ENCODE data around the gene UBE2E2.

Gene UBE2E2

GRCh38 chr3:23198801-23199200, 4.3 kb upstream of the UBE2E2 start:
- DNase-seq: no peak

DNA sequence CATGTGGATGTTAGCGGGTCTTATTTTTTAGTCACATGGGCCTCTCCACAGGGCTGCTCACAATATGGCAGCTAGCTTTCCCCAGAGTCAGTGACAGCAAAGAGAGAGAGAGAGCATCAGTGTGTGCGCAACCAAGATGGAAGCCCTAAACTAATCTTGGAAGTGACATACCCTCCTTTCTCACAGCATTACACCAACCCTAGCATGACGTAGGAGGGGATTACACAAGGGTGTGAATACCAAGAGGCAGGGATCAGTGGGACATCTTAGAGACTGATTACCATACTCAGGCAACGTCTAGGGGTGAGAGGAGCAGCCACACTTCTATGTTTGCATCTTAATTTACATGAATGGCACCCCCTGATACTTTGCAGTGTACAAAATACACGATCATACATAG, 3.5 kb upstream of the UBE2E2 start:
- DNase-seq: no peak

GRCh38 chr3:23201154-23201838, 1.8 kb upstream of the UBE2E2 start:
- DNase-seq: no peak

GRCh38 chr3:23202203-23202920, 765 bp upstream of the UBE2E2 start:
- DNase-seq: no peak

- no peak for DNase-seq
Measured at GRCh38 chr3:23203708-23204330, 692 bp downstream of the UBE2E2 start.

DNA sequence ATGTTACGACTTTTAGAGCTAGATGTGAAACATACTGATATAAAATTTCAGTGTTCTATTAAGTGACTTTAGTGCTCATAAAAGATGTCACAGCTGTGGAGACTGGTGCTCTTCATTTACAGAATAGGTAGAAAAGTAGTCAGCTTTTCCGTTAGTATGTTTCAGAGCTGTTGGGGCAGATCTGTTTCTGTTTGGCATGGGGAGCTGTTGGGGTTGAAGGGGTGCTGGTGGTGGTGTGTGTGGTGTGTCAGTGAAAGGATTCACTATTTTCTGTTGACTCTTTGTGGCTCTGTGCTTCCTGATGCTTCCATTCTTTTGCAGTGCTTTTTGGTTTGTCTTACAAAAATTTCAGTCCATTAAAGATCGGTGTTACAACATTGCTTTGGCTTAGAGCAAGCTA, 3.2 kb downstream of the UBE2E2 start:
- no peak for DNase-seq

- no peak for DNase-seq
Measured at GRCh38 chr3:23209103-23209502, 6.0 kb downstream of the UBE2E2 start.

GRCh38 chr3:23209747-23210487, 6.8 kb downstream of the UBE2E2 start:
- DNase-seq: no peak

GRCh38 chr3:23213813-23214212, 10.7 kb downstream of the UBE2E2 start:
- DNase-seq: no peak

GRCh38 chr3:23217872-23218554, 14.9 kb downstream of the UBE2E2 start:
- DNase-seq: no peak

DNA sequence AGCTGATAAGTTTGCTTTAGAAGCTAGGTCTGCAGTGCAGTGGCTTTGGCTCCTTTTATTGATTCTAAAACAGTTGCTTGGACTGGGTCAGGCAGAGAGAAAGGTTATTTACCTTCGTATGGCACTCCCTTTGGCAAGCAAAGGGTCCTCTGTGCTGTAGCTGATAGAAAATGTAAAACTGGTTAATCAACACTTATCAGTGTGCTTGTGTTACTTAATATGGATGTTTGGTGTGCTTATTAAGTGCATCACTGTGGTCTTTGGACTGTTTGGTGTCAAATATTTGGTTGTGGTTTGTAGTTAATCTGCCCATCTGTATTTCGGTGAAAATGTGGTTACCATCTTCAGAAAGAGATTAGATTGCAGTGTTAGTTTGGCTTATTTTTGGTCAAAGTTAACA, 16.0 kb downstream of the UBE2E2 start:
- no peak for DNase-seq

DNA sequence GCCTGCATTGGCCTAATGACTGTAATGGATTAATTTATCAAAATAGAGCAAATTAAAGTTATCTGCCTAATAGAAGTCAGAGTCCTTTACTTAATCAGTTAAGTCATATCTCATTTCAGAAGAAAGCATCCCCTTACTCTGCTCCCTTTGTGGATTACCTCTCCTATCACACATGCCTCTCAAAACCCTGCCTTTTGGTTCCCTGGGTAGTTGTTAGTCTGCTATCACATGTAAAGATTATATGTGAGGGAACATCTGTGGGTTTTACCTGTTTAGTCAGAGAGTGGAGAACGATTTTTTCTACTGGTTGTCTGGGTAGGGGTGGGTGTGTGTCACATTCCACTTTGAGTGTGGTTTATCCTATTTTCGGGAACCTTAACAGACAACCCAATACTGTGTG, 16.4 kb downstream of the UBE2E2 start:
- no peak for DNase-seq

DNA sequence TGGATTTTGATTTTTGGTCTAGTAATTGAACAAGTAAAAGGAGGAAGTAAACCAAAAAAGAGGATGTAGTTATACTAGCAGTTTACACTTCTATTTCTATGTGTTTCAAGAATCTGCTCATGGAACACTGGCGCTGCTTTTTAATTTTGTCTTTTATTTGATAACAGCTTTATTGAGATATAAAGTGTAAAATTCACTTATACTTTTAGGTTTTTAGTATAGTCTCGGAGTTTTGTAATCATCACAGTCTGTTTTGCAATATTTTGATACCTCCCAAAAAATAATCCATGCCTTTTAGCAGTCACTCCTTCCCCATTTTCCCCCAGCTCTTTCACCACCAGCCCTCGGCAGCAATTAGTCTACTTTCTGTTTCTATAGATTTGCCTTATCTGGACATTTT, 18.0 kb downstream of the UBE2E2 start:
- no peak for DNase-seq

- no peak for DNase-seq
Measured at GRCh38 chr3:23232016-23232415, 28.9 kb downstream of the UBE2E2 start.

DNA sequence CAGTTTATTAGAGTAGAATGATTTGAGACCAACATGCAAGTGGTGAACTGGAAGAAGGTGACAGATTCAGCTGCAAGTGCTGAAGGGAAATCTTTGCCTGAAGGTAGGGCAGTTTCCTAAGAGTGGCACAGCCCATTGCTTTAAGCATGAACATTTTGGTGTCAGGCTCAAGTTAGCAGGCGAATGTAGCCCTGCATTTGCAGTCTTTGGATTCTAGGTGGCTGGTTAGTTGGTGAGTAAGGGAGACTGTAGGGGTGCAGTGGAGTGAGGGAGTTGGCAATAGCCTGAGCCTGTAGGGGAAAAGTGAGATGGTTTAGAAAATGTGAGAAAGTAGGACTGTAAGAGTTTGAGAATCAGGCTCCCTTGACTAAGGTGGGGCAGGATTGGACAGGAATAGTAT, 29.7 kb downstream of the UBE2E2 start:
- DNase-seq: no peak

GRCh38 chr3:23235264-23235663, 32.1 kb downstream of the UBE2E2 start:
- DNase-seq: no peak

DNA sequence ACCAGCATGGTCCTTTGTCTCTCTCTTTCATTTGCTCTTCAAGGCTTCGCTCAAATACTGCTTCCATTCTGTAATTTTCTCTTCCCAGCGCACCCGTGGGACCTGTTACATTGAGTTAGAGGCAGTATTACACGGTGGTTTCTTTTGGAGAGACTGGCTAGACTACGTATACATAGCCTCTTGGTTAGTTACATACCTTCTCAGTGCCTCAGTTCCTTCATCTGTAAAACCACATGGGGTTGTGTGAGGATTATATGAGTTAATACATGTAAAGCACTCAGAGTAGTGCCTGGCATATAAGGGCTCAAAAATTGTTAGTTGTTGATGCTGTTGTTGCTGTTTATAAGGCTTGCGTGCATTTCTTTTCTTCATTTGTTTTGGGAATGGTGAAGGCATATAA, 33.8 kb downstream of the UBE2E2 start:
- no peak for DNase-seq

- DNase-seq: no peak
Measured at GRCh38 chr3:23238156-23238555, 35.0 kb downstream of the UBE2E2 start.

GRCh38 chr3:23238578-23238977, 35.5 kb downstream of the UBE2E2 start:
- no peak for DNase-seq

GRCh38 chr3:23239211-23240068, 36.3 kb downstream of the UBE2E2 start:
- no peak for DNase-seq

DNA sequence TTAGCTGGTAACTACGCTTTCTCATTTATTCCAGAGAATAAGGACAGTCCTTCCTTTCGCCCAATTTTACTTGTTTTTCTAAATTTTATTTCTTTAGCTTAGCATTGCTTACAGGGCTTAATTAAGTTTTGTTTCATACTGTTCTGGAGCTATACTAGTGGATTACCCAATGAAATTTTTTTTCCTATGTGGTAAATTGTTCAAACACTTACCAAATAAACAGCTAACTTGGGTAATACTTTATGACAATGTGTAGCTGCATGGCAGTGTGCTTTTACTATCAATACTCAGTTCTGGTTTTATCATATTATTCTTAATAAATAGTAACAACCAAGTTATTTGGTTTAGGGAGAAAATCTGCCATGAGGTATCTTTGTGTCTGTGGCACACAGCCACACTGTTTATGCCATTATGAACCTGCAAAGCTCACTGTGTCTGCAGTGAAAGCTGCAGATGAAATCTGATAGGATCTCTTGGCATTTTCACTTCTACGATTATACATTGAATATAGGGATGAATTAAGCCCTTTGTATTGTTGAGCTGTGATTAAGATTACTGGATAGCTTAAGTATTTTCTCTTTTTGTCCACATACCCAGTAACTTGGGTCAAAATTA, 37.2 kb downstream of the UBE2E2 start:
- no peak for DNase-seq

GRCh38 chr3:23241256-23241655, 38.1 kb downstream of the UBE2E2 start:
- no peak for DNase-seq

All from NCI-H1092 (cell line).